NCI-H1436 (cell line): ENCODE results near the gene AP2B1.

Experiments
- DNase-seq: peaks from one replicate; lab custom pipeline; 2025; lab: John Stamatoyannopoulos, UW

The AP2B1 gene

GRCh38 chr17:35773679-35774425 is 186.7 kb downstream of the AP2B1 start:
- DNase-seq: no peak

- no peak for DNase-seq
These were observed 187.4 kb downstream of the AP2B1 start for GRCh38 chr17:35774499-35774898.

GRCh38 chr17:35775039-35775438 is 187.9 kb downstream of the AP2B1 start:
- no peak for DNase-seq

DNA sequence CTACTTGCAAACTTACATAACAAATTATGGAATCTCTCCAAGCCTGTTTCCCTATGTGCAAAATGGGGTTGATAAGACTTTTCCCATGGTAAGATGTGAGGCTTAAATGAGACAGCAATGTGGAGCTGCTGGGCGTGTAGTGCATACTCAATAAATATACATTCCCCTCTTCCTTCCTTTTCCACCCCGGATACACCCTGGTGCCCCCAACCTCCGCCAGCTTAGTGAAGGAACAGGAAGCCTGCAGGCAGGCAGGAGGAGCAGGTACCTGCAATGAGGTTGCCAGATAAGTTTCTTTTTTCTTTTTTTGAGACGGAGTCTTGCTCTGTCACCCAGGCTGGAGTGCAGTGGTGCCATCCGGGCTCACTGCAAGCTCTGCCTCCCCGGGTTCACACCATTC is 188.5 kb downstream of the AP2B1 start:
- no peak for DNase-seq
